Astrocyte of the cerebellum (primary cell): Measurements from ENCODE around the gene NSG2.

ENCODE experiments used
- DNase-seq: peaks from one replicate; pipeline ENCODE4 v3.0.0-alpha.2; 2011; ENCODE audit warnings: low read depth
- H3K4me3 ChIP-seq: 2 replicates; pipeline ENCODE4 v1.5.1; 2011; ENCODE audit warnings: mild to moderate bottlenecking, low read depth, low read length, moderate library complexity
- in situ Hi-C: cut with HindIII; loops from 2 replicates; pipeline ENCODE4 v1.10.0; 2017; ENCODE audit warnings: low sequenced_read_pairs
- TF ChIP-seq, protein P1 (sequence below): IDR thresholded peaks from 2 replicates; pipeline ENCODE4 v1.5.1; 2012; ENCODE audit warnings: low read length, low read depth, moderate library complexity, mild to moderate bottlenecking; ENCODE audit errors: missing control alignments

NSG2 gene

DNA sequence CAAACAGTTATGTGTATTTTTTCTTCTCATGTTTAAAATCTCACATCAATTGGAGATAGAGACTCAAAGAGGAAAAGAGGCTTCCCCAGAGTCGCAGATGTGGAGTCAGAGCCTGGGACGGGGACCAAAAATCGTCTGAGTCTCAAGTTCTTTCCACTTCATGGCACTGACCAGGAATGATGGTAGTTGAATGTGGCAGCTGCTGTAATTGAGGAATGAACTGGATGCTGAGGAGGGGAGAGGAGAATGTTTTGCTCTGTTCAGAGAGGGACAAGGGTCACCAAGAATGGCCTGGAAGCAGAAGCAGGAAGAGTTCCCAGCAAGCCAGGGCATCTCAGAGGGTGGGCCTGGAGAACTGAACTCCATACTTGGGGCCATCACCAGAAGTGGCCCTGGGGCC lies 103.9 kb downstream of the NSG2 start:
- TF ChIP-seq, protein P1, sequence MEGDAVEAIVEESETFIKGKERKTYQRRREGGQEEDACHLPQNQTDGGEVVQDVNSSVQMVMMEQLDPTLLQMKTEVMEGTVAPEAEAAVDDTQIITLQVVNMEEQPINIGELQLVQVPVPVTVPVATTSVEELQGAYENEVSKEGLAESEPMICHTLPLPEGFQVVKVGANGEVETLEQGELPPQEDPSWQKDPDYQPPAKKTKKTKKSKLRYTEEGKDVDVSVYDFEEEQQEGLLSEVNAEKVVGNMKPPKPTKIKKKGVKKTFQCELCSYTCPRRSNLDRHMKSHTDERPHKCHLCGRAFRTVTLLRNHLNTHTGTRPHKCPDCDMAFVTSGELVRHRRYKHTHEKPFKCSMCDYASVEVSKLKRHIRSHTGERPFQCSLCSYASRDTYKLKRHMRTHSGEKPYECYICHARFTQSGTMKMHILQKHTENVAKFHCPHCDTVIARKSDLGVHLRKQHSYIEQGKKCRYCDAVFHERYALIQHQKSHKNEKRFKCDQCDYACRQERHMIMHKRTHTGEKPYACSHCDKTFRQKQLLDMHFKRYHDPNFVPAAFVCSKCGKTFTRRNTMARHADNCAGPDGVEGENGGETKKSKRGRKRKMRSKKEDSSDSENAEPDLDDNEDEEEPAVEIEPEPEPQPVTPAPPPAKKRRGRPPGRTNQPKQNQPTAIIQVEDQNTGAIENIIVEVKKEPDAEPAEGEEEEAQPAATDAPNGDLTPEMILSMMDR = no peak
- no peak overlapping the region for H3K4me3 ChIP-seq
- in situ Hi-C loops = no loop called here
- no peak for DNase-seq

DNA sequence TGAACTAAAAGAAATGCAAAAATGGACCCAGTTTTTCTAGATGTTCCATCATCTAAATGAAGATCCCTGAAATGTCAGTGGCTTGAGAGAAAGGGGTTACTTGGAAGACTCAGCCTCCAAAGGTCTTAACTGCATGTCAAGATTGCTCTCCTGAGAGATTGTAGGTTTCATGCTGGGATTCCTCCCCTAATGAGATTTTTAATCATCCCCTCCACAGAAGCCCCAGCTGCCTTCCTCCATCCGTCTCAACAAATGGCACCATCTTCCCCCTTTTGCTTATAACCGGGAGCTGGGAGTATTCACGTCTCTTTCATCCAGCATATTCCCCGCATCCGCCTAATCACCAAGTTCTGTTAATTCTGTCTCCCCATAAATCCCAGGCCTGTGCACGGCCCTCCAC lies 104.5 kb downstream of the NSG2 start:
- in situ Hi-C loops = no loop called here
- H3K4me3 ChIP-seq = no peak overlapping the region
- no peak for DNase-seq
- TF ChIP-seq, protein P1 = no peak

DNA sequence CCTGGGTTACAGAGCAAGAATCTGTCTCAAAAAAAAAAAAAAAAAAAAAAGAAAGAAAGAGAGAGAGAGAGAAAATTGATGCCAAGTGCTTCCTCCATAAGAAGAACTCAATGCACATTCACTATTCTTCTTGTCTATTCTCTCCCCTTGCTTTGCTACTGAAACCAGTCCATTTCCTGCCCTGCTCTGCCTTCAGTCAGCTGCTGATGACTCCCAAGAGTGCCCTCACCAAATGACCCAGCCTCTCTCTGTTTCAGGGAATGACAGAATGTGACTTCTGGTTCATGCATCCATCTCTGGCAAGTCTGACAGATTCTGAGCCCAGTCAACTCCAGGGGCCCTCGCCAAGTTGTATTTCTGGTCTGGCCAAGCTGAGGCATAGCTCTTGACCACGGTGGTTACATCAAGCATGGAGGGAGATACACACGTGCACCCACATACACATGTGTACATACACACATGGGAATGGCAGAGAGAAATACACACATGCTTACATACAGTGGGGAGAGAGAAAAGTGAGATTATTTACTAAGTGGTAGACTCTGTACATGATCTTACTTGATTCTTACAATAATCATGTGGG lies 106.2 kb downstream of the NSG2 start:
- TF ChIP-seq, protein P1 = no peak
- no peak for DNase-seq
- in situ Hi-C loops = no loop called here
- H3K4me3 ChIP-seq = no peak overlapping the region

DNA sequence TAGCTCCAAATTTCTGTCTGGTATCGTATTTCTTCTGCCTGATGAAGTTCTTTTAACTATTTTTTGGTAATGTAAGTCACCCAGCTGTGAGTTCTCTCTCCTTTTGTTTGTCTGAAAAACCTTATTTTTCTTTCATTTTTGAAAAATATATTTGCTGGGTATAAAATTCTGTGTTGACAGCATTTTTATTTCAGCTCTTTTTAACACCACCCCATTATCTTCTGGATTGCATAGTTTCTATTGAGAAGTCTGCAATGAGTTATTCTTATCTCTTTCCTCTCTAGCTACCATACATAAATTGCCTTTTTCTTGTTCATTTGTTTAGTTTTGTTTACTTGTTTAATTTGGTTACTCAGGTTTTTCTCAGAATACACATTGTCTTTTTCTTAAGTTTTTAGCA lies 109.1 kb downstream of the NSG2 start:
- no peak overlapping the region for H3K4me3 ChIP-seq
- TF ChIP-seq, protein P1 = no peak
- in situ Hi-C loops = no loop called here
- DNase-seq = no peak

DNA sequence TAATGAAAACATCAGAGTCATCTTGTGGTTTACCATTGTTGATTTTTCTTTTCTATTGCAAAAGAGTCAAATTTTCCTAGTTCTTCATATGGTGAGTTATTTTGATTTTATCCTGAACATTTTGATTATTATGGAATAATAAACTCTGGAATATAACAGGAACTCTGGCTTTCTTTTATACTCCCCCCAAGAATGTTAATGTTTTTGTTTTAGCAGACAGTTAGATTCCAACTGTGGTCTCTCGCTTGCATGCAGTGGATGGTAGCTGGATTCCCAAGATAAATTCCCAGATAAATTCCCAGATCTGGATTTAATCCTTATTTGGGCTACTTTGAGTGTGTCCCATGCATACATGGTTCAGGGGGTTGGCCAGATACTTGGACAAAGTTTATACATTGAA lies 109.8 kb downstream of the NSG2 start:
- DNase-seq = no peak
- TF ChIP-seq, protein P1 = no peak
- H3K4me3 ChIP-seq = no peak overlapping the region
- in situ Hi-C loops = no loop called here

DNA sequence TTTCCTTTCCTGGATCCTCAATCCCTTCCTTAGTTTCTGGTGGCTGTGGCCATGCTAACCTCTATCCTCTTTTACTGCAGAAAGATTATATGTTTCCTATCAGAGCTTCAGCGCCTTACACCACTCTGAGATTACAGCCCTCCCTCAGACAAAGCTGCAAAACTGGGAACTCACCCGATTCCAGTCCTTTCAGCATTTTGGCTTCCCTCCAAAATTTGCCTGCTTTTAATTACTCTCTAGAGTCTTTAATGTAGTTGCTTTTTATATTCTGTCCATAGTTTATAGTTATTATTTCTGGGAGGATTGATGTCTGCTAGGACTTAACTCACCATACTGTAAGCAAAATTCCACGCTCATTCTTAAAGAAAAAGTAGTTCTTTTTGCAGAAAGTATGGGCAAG lies 110.2 kb downstream of the NSG2 start:
- TF ChIP-seq, protein P1 = no peak
- in situ Hi-C loops = no loop called here
- no peak for DNase-seq
- H3K4me3 ChIP-seq = no peak overlapping the region
